Activated T-cell treated with anti-CD3 and anti-CD28 coated beads for 48 hours (primary cell): ENCODE data around the gene MRFAP1L1.
A peak's percentile ranks its signal among the peaks of the same experiment; 100 is the strongest.
"Not testable (repeated sequence)": the region's sequence is repeated elsewhere in the genome, so short reads cannot be mapped to it uniquely, and the experiment has no call there.

Experiments used
- DNase-seq: peaks from one replicate; pipeline ENCODE4 v3.0.0-alpha.2; 2020; ENCODE audit warnings: low read depth

Gene MRFAP1L1

GRCh38 chr4:6709230-6710114, at the start of gene MRFAP1L1:
MRFAP1L1 (minus strand) TSS chr4:6709865; CDS start chr4:6709629, 236 bp downstream.
- DNase-seq: peak; percentile 96

GRCh38 chr4:6758728-6759127, 49.1 kb upstream of the MRFAP1L1 start:
- no peak for DNase-seq

- DNase-seq: not testable (repeated sequence)
Measured at GRCh38 chr4:6756345-6756744, 46.7 kb upstream of the MRFAP1L1 start.

GRCh38 chr4:6755088-6755753, 45.6 kb upstream of the MRFAP1L1 start:
- no peak for DNase-seq

- no peak for DNase-seq
Measured at GRCh38 chr4:6754481-6755087, 44.9 kb upstream of the MRFAP1L1 start.

- no peak for DNase-seq
Measured at GRCh38 chr4:6753891-6754290, 44.2 kb upstream of the MRFAP1L1 start.

GRCh38 chr4:6753103-6753560, 43.5 kb upstream of the MRFAP1L1 start:
- DNase-seq: no peak

GRCh38 chr4:6752486-6752829, 42.8 kb upstream of the MRFAP1L1 start:
- no peak for DNase-seq

- no peak for DNase-seq
Measured at GRCh38 chr4:6751611-6752485, 42.2 kb upstream of the MRFAP1L1 start.

GRCh38 chr4:6750286-6751221, 40.9 kb upstream of the MRFAP1L1 start:
- DNase-seq: no peak

GRCh38 chr4:6749340-6750171, 39.9 kb upstream of the MRFAP1L1 start:
- no peak for DNase-seq

GRCh38 chr4:6748286-6748685, 38.6 kb upstream of the MRFAP1L1 start:
- DNase-seq: no peak

- DNase-seq: no peak
Measured at GRCh38 chr4:6747294-6748051, 37.8 kb upstream of the MRFAP1L1 start.

GRCh38 chr4:6746721-6747293, 37.1 kb upstream of the MRFAP1L1 start:
- DNase-seq: no peak

- no peak for DNase-seq
Measured at GRCh38 chr4:6742989-6743388, 33.3 kb upstream of the MRFAP1L1 start.

- DNase-seq: no peak
Measured at GRCh38 chr4:6742507-6742906, 32.8 kb upstream of the MRFAP1L1 start.

GRCh38 chr4:6740347-6740746, 30.7 kb upstream of the MRFAP1L1 start:
- no peak for DNase-seq

- DNase-seq: no peak
Measured at GRCh38 chr4:6739920-6740319, 30.3 kb upstream of the MRFAP1L1 start.
